Iris pigment epithelial cell (primary cell): ENCODE measurements around the gene WDR53.
"Not testable (repeated sequence)": the region's sequence is repeated elsewhere in the genome, so short reads cannot be mapped to it uniquely, and the experiment has no call there.

Experiments
- DNase-seq: peaks from one replicate; pipeline ENCODE4 v3.0.0-alpha.2; 2011; ENCODE audit warnings: low read depth

The WDR53 gene

DNA sequence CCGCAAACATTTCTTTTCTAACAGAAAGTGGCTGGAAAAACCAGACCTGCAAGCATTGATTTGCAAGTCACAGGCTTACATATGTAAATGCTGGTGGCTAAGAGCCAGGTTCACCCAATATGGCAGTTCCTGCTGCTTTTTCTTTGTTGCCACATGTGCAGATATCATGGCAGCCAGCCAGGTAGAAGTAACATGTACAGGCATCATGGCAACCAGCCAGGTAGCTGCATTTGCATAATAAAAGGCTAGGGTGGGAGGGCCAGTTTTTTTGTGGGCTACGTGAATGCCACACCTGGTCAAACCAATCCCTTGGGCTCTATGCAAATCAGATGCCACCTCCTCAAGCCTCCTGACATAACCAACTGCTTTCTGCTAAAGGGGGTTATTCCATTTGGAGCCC lies 50.4 kb downstream of the WDR53 start:
- DNase-seq = no peak

DNA sequence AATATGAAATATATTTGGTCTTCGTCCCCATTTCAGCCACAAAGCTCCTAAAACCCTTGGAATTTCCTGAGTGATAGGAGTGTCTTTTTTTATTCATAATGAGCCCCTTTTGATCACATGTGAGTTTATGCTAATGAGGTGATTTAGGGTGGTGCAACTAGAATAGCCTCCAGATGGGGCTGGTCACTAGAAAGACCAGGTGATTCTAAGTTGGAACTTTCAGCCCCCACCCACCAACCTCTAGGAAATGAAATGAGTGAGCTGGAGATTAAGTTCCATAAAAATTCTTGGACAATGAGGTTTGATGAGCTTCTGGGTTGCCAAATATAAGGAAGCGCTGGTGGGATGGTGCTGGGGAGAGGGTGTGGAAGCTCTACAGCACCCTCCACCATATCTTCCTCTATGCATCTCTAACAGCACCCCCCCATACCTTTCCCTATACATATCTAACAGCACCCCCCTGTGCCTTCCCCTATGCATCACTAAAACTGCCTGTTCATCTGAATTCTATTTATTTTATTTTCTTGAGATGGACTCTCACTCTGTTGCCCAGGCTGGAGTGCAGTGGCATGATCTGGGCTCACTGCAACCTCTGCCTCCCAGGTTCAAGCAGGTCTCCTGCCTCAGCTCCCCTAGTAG lies 51.1 kb downstream of the WDR53 start:
- DNase-seq = no peak

DNA sequence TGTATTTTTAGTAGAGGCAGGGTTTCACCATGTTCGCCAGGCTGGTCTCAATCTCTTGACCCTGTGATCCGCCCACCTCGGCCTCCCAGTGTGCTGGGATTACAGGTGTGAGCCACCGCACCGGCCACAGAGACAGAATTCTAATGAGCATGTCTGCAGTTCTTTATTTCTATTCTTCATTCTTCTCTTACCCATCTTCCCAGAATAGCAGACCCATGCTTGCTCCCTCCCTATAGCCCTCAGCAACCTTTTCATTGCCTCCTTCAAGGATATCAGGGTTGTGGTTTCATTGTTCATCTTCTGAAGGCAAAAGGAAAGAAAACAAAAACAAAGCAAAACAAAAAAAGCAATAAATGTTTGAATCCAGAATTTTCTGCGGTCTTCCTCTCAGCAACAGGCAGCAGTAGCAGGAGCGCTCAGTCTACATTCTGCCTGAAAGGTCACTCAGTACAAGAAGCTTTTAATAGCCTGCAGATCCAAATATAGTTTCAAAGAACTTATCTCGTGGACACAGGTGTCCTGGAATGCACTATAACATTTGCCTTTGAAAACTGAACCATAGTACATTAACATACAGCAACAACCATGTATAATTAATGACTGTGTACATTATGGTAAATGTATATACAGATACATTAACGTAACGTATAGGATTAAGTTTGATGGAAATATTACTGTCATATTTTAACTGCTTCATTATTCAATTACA lies 53.3 kb downstream of the WDR53 start, which contains the start of gene SMCO1:
TSS of gene SMCO1 (minus strand) at position 434 of the 709 bp plus-strand sequence. CDS start at position 297, 137 bp downstream.
- DNase-seq = no peak

DNA sequence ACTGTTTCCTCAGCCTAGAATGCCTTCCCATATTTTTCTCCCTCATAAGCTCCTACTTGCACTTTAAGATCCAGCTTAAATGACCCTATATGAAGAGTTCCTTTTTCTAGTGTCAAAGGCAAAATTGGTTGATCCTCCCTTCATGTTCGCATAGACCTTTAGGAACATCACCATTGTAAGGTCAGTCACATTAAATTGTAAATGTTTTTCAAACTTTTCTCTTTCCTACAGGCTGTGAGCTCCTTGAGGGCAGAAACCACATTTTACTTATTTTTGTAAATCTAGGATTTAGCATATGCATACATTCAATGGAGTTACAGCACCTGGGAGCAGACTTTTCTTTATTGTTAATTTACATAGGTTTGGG lies 54.0 kb downstream of the WDR53 start:
- no peak for DNase-seq

DNA sequence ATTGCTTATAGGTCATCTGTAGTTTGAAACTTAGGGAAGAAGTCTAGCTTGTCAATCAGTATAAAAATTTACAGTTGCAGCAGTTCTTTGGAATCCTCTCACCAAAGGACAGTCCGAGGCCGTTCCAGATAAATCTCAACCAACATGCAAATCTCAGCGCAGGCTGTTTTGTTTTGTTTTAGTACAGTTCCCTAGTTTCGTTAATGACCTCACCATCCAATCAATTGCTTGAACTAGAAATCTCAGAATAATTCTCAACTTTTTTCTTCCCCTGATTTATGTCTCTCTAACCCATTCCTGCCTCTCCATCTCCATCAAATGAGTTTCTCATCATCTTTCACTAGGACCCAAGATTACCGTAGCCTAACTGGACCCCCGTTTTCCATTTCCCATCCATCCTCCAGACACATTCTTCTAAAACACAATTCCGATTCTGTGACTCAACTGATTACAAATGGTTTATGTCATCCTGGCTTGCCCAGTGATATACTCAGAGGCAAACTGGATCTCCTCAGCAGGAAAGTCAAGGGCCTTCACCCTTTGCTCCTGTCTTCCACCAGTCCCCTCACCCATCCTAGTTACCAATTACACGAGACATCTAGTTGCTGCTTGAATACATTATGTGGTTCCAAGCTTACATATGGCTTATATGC lies 54.5 kb downstream of the WDR53 start:
- peak; percentile 55 for DNase-seq

DNA sequence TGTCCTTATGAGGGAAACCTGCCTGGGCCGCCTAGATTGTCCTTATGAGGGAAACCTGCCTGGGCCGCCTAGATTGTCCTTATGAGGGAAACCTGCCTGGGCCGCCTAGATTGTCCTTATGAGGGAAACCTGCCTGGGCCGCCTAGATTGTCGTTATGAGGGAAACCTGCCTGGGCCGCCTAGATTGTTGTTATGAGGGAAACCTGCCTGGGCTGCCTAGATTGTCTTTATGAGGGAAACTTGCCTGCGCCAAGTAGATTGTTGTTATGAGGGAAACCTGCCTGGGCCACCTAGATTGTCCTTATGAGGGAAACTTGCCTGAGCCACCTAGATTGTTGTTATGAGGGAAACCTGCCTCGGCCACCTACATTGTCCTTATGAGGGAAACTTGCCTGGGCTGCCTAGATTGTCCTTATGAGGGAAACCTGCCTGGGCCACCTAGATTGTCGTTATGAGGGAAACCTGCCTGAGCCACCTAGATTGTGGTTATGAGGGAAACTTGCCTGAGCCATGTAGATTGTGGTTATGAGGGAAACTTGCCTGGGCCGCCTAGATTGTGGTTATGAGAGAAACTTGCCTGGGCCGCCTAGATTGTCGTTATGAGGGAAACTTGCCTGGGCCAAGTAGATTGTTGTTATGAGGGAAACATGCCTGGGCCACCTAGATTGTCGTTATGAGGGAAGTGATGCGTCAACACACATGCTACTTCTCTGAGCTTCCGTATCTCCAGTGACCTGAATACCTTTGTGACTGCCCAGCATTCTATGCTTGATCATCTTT lies 56.5 kb downstream of the WDR53 start:
- not testable (repeated sequence) for DNase-seq

DNA sequence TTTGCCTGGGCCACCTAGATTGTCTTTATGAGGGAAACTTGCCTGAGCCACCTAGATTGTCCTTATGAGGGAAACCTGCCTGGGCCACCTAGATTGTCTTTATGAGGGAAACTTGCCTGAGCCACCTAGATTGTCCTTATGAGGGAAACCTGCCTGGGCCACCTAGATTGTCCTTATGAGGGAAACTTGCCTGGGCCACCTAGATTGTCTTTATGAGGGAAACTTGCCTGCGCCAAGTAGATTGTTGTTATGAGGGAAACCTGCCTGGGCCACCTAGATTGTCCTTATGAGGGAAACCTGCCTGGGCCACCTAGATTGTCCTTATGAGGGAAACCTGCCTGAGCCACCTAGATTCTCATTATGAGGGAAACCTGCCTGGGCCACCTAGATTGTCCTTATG lies 57.2 kb downstream of the WDR53 start:
- not testable (repeated sequence) for DNase-seq

DNA sequence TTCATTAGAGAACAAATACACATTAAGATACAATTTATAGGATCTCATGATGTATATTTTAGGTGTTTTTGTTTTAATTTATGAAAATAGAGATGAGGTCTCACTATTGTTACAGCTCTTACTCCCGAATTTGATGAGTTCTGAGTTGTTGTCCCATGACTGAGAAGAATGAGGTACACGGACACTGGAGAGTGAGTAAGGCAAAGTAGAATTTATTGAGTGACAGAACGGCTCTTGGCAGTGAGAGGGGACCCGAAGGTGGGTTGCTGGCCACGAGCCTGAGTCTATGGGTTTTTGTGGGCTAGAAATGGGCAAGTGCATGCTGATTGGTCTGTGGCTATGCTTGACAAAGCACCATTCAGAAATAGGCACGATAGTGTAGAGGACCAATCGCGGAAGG lies 61.7 kb downstream of the WDR53 start:
- DNase-seq = no peak

DNA sequence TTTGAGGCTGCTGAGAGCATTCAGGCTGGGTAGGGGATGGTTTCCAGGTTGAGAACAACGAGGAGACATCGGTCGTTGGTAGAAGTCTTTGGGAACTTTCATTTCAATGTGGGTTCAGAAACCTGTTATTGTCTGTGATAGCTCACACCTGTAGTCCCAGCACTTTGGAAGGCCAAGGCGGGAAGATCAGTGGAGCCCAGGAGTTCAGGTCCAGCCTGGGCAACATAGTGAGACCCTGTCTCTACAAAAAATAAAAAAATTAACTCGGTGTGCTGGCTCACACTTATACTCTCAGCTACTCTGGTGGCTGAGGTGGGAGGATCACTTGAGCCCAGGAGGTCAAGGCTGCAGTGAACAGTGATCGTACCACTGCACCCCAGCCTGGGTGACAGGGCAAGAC lies 63.8 kb downstream of the WDR53 start:
- DNase-seq = no peak
